Adrenal gland (tissue), 5 donors: ENCODE data around the gene ERBB4.

Experiments used
- POLR2A ChIP-seq, 2 donors: fragments of 450-650 bp; IDR thresholded peaks; one replicate each; pipeline ENCODE4 v1.6.1; 2017; ENCODE audit warnings: antibody characterized with exemption in 2 of 2, mild to moderate bottlenecking in 2 of 2, moderate library complexity in 1 of 2
- TF ChIP-seq, protein P1 (sequence below), 6 experiments: fragments of 450-650 bp in 4 of 6; fragments of 200-600 bp in 2 of 6; sonication (generic) in 1 of 6; IDR thresholded peaks; 1 replicate in 5 of 6; 2 replicates in 1 of 6; pipeline versions ENCODE4 v1.5.1 to v1.8.0; 2016 to 2021; ENCODE audit warnings: antibody characterized with exemption in 6 of 6, mild to moderate bottlenecking in 2 of 6, moderate library complexity in 1 of 6
- donor health status: DM: no; HTN: no; CAD: no.

GRCh38 chr2:211434773-211435172 is 1103.8 kb downstream of the ERBB4 start:
- TF ChIP-seq, protein P1, sequence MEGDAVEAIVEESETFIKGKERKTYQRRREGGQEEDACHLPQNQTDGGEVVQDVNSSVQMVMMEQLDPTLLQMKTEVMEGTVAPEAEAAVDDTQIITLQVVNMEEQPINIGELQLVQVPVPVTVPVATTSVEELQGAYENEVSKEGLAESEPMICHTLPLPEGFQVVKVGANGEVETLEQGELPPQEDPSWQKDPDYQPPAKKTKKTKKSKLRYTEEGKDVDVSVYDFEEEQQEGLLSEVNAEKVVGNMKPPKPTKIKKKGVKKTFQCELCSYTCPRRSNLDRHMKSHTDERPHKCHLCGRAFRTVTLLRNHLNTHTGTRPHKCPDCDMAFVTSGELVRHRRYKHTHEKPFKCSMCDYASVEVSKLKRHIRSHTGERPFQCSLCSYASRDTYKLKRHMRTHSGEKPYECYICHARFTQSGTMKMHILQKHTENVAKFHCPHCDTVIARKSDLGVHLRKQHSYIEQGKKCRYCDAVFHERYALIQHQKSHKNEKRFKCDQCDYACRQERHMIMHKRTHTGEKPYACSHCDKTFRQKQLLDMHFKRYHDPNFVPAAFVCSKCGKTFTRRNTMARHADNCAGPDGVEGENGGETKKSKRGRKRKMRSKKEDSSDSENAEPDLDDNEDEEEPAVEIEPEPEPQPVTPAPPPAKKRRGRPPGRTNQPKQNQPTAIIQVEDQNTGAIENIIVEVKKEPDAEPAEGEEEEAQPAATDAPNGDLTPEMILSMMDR (IDR thresholded peaks at IDR 0.05), result no peak
- TF ChIP-seq POLR2A (IDR thresholded peaks at IDR 0.05), result no peak
